HEK293 (cell line): ENCODE data around the gene PFKM.
A peak's percentile ranks its signal among the peaks of the same experiment; 100 is the strongest.

Experiments
- CTCF ChIA-PET: fragments of 350-600 bp; formaldehyde crosslinking; extraction: SDS; loops from one replicate; lab custom pipeline; 2021; ENCODE audit warnings: antibody characterized with exemption; lab: Yijun Ruan, JAX
- POLR2A ChIA-PET: fragments of 300-600 bp; formaldehyde crosslinking; extraction: SDS; loops from one replicate; lab custom pipeline; 2020; ENCODE audit warnings: antibody characterized with exemption, inconsistent platforms; lab: Yijun Ruan, JAX
- H3K27ac ChIP-seq: fragments of 200-500 bp; sonication (Bioruptor generic); 2 replicates; pipeline ENCODE4 v1.5.1; 2014; ENCODE audit warnings: low read depth, low read length, control low read depth, inconsistent platforms; ENCODE audit errors: extremely low read depth
- H3K36me3 ChIP-seq, 2 experiments: fragments of 200-500 bp in 1 of 2; sonication (Bioruptor generic) in 1 of 2; 1 replicate in 1 of 2; 2 replicates in 1 of 2; pipeline ENCODE4 v1.5.1; 2014 to 2017; ENCODE audit warnings: inconsistent platforms in 2 of 2, low read length in 2 of 2; ENCODE audit not compliant: control insufficient read depth in 2 of 2, insufficient read depth in 1 of 2
- H3K4me1 ChIP-seq: fragments of 200-500 bp; sonication (Bioruptor generic); 2 replicates; pipeline ENCODE4 v1.5.1; 2014; ENCODE audit warnings: mild to moderate bottlenecking, low read length, inconsistent platforms; ENCODE audit not compliant: control insufficient read depth, insufficient read depth
- H3K4me3 ChIP-seq: 2 replicates; pipeline ENCODE4 v1.5.1; 2011; ENCODE audit warnings: low read depth, mild to moderate bottlenecking, control low read depth, low read length, moderate library complexity
- H3K9me3 ChIP-seq: fragments of 200-500 bp; sonication (Bioruptor generic); 2 replicates; pipeline ENCODE4 v1.5.1; 2014; ENCODE audit warnings: low read depth, low read length, inconsistent platforms; ENCODE audit not compliant: control insufficient read depth, insufficient read depth
- BCL11B ChIP-seq: fragments of 450-650 bp; formaldehyde crosslinking; IDR thresholded peaks from 2 replicates; pipeline ENCODE4 v1.5.1; 2016; ENCODE audit warnings: low read depth, missing biosample characterization, missing genetic modification characterization
- FEZF1 ChIP-seq: fragments of 450-650 bp; formaldehyde crosslinking; IDR thresholded peaks from 2 replicates; pipeline ENCODE4 v1.5.1; 2016; ENCODE audit warnings: missing biosample characterization, missing genetic modification characterization
- PRDM1 ChIP-seq: fragments of 450-650 bp; formaldehyde crosslinking; IDR thresholded peaks from 2 replicates; pipeline ENCODE4; 2016; ENCODE audit warnings: missing biosample characterization, missing genetic modification characterization
- ZFHX2 ChIP-seq: fragments of 450-650 bp; formaldehyde crosslinking; conservative IDR thresholded peaks from 2 replicates; pipeline ENCODE4 v1.5.1; 2016; ENCODE audit warnings: missing biosample characterization, missing genetic modification characterization
- ZNF138 ChIP-seq: fragments of 450-650 bp; formaldehyde crosslinking; IDR thresholded peaks from 2 replicates; pipeline ENCODE4 v1.5.1; 2016; ENCODE audit warnings: missing biosample characterization, missing genetic modification characterization, borderline replicate concordance
- ZNF146 ChIP-seq: fragments of 450-650 bp; formaldehyde crosslinking; IDR thresholded peaks from 2 replicates; pipeline ENCODE4 v1.5.1; 2016; ENCODE audit warnings: missing biosample characterization, missing genetic modification characterization
- ZNF26 ChIP-seq: fragments of 450-650 bp; formaldehyde crosslinking; IDR thresholded peaks from 2 replicates; pipeline ENCODE4 v1.5.1; 2016; ENCODE audit warnings: missing biosample characterization, missing genetic modification characterization
- ZNF280C ChIP-seq: fragments of 450-650 bp; formaldehyde crosslinking; IDR thresholded peaks from 2 replicates; pipeline ENCODE4 v1.5.1; 2016; ENCODE audit warnings: missing biosample characterization, missing genetic modification characterization
- ZNF362 ChIP-seq: fragments of 450-650 bp; formaldehyde crosslinking; IDR thresholded peaks from 2 replicates; pipeline ENCODE4 v1.5.1; 2016; ENCODE audit warnings: missing biosample characterization, missing genetic modification characterization
- ZNF404 ChIP-seq: fragments of 450-650 bp; formaldehyde crosslinking; IDR thresholded peaks from 2 replicates; pipeline ENCODE4 v1.5.1; 2017; ENCODE audit warnings: missing biosample characterization, missing genetic modification characterization
- ZNF549 ChIP-seq: fragments of 450-650 bp; IDR thresholded peaks from 2 replicates; pipeline ENCODE4 v1.5.1; 2018; ENCODE audit warnings: missing biosample characterization, missing genetic modification characterization, mild to moderate bottlenecking, inconsistent platforms, moderate library complexity
- ZNF600 ChIP-seq: fragments of 450-650 bp; formaldehyde crosslinking; IDR thresholded peaks from 2 replicates; pipeline ENCODE4 v1.5.1; 2016; ENCODE audit warnings: missing biosample characterization, missing genetic modification characterization
- ZNF610 ChIP-seq: fragments of 450-650 bp; formaldehyde crosslinking; IDR thresholded peaks from 2 replicates; pipeline ENCODE4 v1.5.1; 2016; ENCODE audit warnings: missing biosample characterization, missing genetic modification characterization, borderline replicate concordance
- ZNF639 ChIP-seq: fragments of 450-650 bp; formaldehyde crosslinking; IDR thresholded peaks from 2 replicates; pipeline ENCODE4 v1.5.1; 2016; ENCODE audit warnings: missing biosample characterization, missing genetic modification characterization
- ZNF654 ChIP-seq: fragments of 450-650 bp; formaldehyde crosslinking; IDR thresholded peaks from 2 replicates; pipeline ENCODE4 v1.5.1; 2016; ENCODE audit warnings: low read depth, missing biosample characterization, missing genetic modification characterization
- ZNF670 ChIP-seq: fragments of 450-650 bp; formaldehyde crosslinking; IDR thresholded peaks from 2 replicates; pipeline ENCODE4 v1.5.1; 2016; ENCODE audit warnings: missing biosample characterization, missing genetic modification characterization, low read depth

Gene PFKM

GRCh38 chr12:48080821-48081220, 38.3 kb upstream of the PFKM start:
- Histone ChIP-seq H3K9me3 (no peaks in the 10 kb centered on the region), H3K27ac (no peak overlapping the region), H3K4me3 (no peak overlapping the region), H3K4me1 (no peaks in the 10 kb centered on the region), H3K36me3 (peaks cover 45 to 58% of the 10 kb centered on the region in 2 experiments)
- CTCF ChIA-PET: no interaction called here
- POLR2A ChIA-PET: no interaction called here
- TF ChIP-seq FEZF1 (no peak), ZNF600 (no peak), ZNF404 (tag by site-specific recombination) (no peak), ZNF146 (tag by site-specific recombination) (no peak), ZNF138 (tag by site-specific recombination) (no peak), ZNF26 (no peak), PRDM1 (no peak), ZNF610 (tag by site-specific recombination) (no peak), BCL11B (tag by site-specific recombination) (no peak), ZNF670 (tag by site-specific recombination) (no peak), ZNF549 (tag by site-specific recombination) (no peak), ZNF280C (tag by site-specific recombination) (no peak)

- Histone ChIP-seq H3K9me3 (no peaks in the 10 kb centered on the region), H3K36me3 (peaks cover 62 to 86% of the 10 kb centered on the region in 2 experiments), H3K4me1 (no peaks in the 10 kb centered on the region), H3K4me3 (no peak overlapping the region), H3K27ac (no peak overlapping the region)
- ChIA-PET POLR2A (interaction anchor here (0.7 kb wide), 1 partner anchor 54 kb away, joined by 7 read pairs; no protein-coding TSS in a partner anchor), CTCF (interaction anchor here (0.7 to 2.4 kb wide), 9 partner anchors 13 to 534 kb away, joined by 3 to 7 read pairs (median 3); partner anchors contain the start of genes ASB8 and CCDC184)
- no peak for TF ChIP-seq ZFHX2
- 0 out of 2 replicates have a peak, but pooled peaks have one; percentile 29 for TF ChIP-seq ZNF362 (tag by site-specific recombination)
- no peak for TF ChIP-seq ZNF639
- TF ChIP-seq ZNF654 (tag by site-specific recombination): 0 out of 2 replicates have a peak, but pooled peaks have one; percentile 7
- TF ChIP-seq, all 188 proteins: peak for 2
Observed at GRCh38 chr12:48084066-48084465, 35.1 kb upstream of the PFKM start.
